Effector memory CD8-positive, alpha-beta T cell (primary cell): Measurements from ENCODE around the gene DCAF5.
A peak's percentile ranks its signal among the peaks of the same experiment; 100 is the strongest.
"Not testable (repeated sequence)": the region's sequence is repeated elsewhere in the genome, so short reads cannot be mapped to it uniquely, and the experiment has no call there.

Source experiments
- ATAC-seq: fragments of 150-1000 bp; cut with Tn5 transposase; replicated peaks from 2 replicates; pipeline ENCODE4 v1.10.0; 2021; ENCODE audit warnings: mild to moderate bottlenecking, moderate library complexity
- DNase-seq, 3 experiments: peaks; one replicate each; pipeline ENCODE4 v3.0.0; 2021
- H3K27ac Mint-ChIP-seq, 2 donors: one replicate each; pipeline ENCODE4 v1.8.0; 2022; ENCODE audit warnings: mild to moderate bottlenecking in 2 of 2, mixed read lengths in 2 of 2, moderate library complexity in 2 of 2
- H3K27me3 Mint-ChIP-seq, 2 donors: one replicate each; pipeline ENCODE4 v1.8.0; 2022; ENCODE audit warnings: mixed read lengths in 2 of 2
- H3K36me3 Mint-ChIP-seq: one replicate; pipeline ENCODE4 v1.8.0; 2022; ENCODE audit warnings: mild to moderate bottlenecking, moderate library complexity, mixed read lengths; ENCODE audit not compliant: insufficient read depth
- H3K4me1 Mint-ChIP-seq, 2 donors: one replicate each; pipeline ENCODE4 v1.8.0; 2022; ENCODE audit warnings: low read depth in 2 of 2, mixed read lengths in 2 of 2
- H3K4me3 Mint-ChIP-seq, 2 donors: one replicate each; pipeline ENCODE4 v1.8.0; 2022; ENCODE audit warnings: mild to moderate bottlenecking in 2 of 2, mixed read lengths in 2 of 2, moderate library complexity in 2 of 2
- H3K9me3 Mint-ChIP-seq, 2 donors: one replicate each; pipeline ENCODE4 v1.8.0; 2022; ENCODE audit warnings: mixed read lengths in 2 of 2
- total RNA-seq, 9 experiments: gene quantifications; one replicate each; lab custom pipeline; 2026; lab: John Stamatoyannopoulos, UW

The DCAF5 gene, protein sequence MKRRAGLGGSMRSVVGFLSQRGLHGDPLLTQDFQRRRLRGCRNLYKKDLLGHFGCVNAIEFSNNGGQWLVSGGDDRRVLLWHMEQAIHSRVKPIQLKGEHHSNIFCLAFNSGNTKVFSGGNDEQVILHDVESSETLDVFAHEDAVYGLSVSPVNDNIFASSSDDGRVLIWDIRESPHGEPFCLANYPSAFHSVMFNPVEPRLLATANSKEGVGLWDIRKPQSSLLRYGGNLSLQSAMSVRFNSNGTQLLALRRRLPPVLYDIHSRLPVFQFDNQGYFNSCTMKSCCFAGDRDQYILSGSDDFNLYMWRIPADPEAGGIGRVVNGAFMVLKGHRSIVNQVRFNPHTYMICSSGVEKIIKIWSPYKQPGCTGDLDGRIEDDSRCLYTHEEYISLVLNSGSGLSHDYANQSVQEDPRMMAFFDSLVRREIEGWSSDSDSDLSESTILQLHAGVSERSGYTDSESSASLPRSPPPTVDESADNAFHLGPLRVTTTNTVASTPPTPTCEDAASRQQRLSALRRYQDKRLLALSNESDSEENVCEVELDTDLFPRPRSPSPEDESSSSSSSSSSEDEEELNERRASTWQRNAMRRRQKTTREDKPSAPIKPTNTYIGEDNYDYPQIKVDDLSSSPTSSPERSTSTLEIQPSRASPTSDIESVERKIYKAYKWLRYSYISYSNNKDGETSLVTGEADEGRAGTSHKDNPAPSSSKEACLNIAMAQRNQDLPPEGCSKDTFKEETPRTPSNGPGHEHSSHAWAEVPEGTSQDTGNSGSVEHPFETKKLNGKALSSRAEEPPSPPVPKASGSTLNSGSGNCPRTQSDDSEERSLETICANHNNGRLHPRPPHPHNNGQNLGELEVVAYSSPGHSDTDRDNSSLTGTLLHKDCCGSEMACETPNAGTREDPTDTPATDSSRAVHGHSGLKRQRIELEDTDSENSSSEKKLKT
- total RNA-seq, result 52.3 to 121 (median 103) reads per million in 9 experiments

DNA sequence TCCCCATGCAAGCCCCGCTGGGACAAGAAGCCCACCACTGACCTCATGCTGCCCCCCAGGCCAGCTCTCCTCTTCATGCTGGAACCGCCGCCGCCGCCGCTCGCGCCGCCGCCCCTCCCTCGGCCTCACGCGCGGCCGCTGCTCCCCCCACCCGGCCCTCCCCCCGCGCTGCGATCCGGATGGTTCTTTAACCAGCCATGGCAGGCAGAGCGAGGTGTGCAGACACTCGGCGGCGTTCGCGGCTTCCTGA is at the start of gene DCAF5:
Gene DCAF5, minus strand, starts transcription at position 218 of the 250 bp plus-strand sequence. Its CDS starts 141 bp downstream, at position 77.
- DNase-seq (peak in 2 of 3 experiments; percentile 88 to 89), ATAC-seq (peak; percentile 93)
- Mint-ChIP-seq H3K4me3 (peak within 1 kb of the TSS; percentile 96), H3K27me3 (no peaks in the 10 kb centered on the region), H3K27ac (peak within 1 kb of the TSS; percentile 93 to 96), H3K4me1 (peaks cover 24 to 38% of the 10 kb centered on the region in 2 donors), H3K9me3 (no peaks in the 10 kb centered on the region), H3K36me3 (peaks cover 28% of the 10 kb centered on the region)

DNA sequence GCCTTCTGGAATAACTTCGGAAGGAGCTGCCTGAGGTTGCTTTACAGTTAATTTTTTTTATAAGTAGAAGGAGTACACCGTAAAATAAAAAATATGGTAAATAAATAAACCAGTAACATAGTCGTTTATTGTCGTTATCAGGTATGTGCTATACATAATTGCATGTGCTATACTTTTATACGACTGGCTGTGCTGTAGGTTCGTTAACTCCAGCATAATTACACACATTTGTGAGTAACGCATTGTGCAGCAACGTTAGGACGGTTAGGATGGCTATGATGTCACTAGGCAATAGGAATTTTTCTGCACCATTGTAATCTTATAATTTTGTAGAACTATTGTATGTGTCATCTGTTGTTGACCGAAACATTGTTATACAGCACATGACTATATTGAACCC is 46.9 kb upstream of the DCAF5 start:
- Mint-ChIP-seq H3K36me3 (no peaks in the 10 kb centered on the region), H3K4me1 (peaks cover 2 to 4% of the 10 kb centered on the region in 2 donors)
- no peak for ATAC-seq

DNA sequence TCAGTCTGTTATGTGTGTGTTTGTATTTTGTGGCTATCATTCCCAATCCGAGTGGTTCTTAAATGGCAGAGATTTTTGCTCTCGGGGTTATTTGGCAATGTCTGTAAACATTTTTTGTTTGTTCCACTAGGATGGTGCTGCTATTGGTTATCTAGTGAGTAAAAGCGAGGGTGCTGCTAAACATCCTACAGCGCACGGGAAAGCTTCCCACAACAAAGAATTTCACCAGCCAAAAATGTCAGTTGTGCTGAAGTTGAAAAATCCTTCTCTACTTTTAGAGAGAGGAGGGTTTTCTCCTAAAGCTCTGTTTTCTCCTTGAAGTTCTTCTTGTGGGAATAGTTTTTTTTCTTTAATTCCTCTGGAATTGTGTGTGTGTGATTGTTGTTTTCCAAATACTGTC is 40.8 kb upstream of the DCAF5 start:
- Mint-ChIP-seq H3K27ac (no peak overlapping the region), H3K4me1 (peaks cover 11 to 27% of the 10 kb centered on the region in 2 donors), H3K36me3 (peaks cover 2% of the 10 kb centered on the region), H3K9me3 (no peaks in the 10 kb centered on the region), H3K4me3 (no peak overlapping the region), H3K27me3 (no peaks in the 10 kb centered on the region)
- ATAC-seq (no peak), DNase-seq (no peak)

More for the DNA sequence above, 46.9 kb upstream of the DCAF5 start:
- H3K27ac Mint-ChIP-seq, result no peak overlapping the region
- H3K4me3 Mint-ChIP-seq, result no peak overlapping the region
- no peak for DNase-seq
- no peaks in the 10 kb centered on the region for H3K27me3 Mint-ChIP-seq
- no peaks in the 10 kb centered on the region for H3K9me3 Mint-ChIP-seq

DNA sequence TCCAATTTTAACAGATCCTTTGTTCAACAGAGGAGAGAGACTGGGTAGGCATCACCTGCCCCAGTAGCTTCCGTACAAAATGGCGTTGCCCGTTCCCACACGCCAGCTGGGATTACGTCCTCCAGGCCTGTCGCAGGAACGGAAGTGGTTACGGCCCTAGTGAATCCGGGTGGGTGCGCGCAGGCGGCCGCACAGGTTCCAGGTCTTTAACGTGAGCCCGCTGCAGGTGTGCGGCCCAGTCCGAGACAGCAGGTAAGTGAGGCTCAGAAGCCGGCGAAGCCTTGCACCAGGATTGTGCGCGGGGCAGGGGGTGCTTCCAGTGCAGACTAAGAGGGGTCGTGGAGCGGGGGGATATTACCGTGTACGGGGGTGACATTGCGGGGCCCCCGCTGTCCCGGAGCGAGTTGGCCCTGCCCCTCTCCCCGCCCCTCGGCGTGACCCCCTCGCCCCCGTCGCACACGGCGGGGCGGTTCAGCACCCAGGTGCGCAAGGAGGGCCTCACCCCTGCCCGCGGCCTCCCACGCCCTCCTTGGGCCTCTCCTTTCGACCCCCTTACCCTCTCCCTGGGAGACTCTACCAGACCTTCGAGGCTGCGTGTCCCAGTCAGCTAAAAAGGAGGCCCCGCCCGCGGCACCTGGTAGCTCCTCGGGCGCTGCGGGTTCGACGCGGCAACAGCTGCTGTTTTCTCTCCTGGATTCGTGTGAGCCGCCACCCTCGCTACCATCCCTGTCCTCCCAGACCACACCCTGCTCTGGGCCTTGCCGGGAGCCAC is 38.6 kb upstream of the DCAF5 start, which contains the start of gene EXD2:
Gene EXD2, plus strand, starts transcription at position 159 of the 772 bp plus-strand sequence. CDS start 17,973 bp downstream, outside the sequence.
- DNase-seq (peak; percentile 36 to 40 (median 37)), ATAC-seq (peak; percentile 77)
- no peaks in the 10 kb centered on the region for H3K9me3 Mint-ChIP-seq
- peak within 1 kb of the TSS; percentile 91 to 95 for H3K27ac Mint-ChIP-seq
- H3K27me3 Mint-ChIP-seq, result no peaks in the 10 kb centered on the region
- peaks cover 2% of the 10 kb centered on the region for H3K36me3 Mint-ChIP-seq
- peaks cover 9 to 23% of the 10 kb centered on the region in 2 donors for H3K4me1 Mint-ChIP-seq
- peak within 1 kb of the TSS; percentile 95 for H3K4me3 Mint-ChIP-seq

DNA sequence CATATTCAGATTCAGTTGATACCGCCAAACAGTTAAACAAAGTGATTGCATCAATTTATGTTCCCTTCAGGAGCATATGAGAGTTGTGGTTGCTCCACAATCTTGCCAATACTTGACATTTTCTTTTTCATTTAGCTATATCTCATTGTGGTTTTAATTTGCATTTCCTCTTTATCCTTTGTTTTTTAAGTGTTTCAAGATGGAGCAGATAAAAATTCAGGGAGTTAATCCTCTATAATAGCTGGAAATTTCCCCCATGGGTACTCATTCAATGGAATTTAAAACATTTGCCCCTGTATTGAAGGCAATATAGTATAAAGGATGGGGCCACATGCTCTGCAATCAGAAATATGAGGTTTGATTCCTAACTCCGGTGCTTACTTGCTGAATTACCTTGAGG is 37.3 kb upstream of the DCAF5 start:
- Mint-ChIP-seq H3K4me3 (peak overlapping the region; percentile 95), H3K4me1 (peaks cover 9 to 23% of the 10 kb centered on the region in 2 donors), H3K27me3 (no peaks in the 10 kb centered on the region), H3K9me3 (no peaks in the 10 kb centered on the region), H3K27ac (peak overlapping the region in 1 of 2 donors; percentile 95), H3K36me3 (peaks cover 2% of the 10 kb centered on the region)
- ATAC-seq, result no peak
- DNase-seq, result no peak

DNA sequence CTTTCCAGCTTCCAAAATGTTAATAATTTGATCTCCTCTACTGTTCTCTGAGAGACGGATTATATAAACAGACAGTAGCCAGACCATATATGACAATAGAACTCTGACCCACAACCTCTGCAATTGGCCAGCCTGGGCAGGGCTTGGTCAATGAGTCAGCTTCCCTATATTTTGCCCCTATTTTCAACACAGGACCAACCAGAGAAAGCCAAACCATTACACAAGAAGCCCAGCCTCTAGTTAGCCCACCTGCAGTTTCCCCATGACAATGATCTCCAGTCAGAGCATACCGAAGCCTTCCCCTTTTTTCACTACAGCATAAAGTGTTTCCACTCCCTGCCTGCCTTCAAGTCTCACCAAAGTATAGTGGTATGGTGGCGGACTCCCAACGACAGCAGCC is 30.8 kb upstream of the DCAF5 start:
- ATAC-seq (no peak), DNase-seq (no peak)
- Mint-ChIP-seq H3K36me3 (no peaks in the 10 kb centered on the region), H3K4me1 (no peaks in the 10 kb centered on the region), H3K9me3 (no peaks in the 10 kb centered on the region), H3K27ac (no peak overlapping the region), H3K4me3 (no peak overlapping the region), H3K27me3 (peaks cover 14 to 26% of the 10 kb centered on the region in 2 donors)

DNA sequence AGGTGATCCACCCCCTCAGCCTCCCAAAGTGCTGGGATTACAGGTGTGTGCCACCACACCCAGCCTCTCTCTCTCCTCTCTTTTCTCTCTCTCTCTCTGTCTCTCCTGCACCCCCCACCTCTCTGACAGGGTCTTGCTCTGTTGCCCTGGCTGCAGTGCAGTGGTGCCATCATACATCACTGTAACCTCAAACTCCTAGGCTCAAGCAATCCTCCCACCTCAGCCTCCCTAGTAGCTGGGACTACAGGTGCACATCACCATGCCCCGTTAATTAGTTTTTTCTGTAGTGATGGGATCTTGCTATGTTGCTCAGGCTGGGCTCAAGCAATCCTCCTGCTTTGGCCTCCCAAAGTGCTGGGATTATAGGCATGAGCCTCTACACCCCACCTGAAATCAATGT is 29.7 kb upstream of the DCAF5 start:
- H3K36me3 Mint-ChIP-seq, DNase-seq, H3K27ac Mint-ChIP-seq, H3K4me1 Mint-ChIP-seq, ATAC-seq, H3K4me3 Mint-ChIP-seq, H3K9me3 Mint-ChIP-seq: not testable (repeated sequence)
- peaks cover 14 to 26% of the 10 kb centered on the region in 2 donors for H3K27me3 Mint-ChIP-seq

DNA sequence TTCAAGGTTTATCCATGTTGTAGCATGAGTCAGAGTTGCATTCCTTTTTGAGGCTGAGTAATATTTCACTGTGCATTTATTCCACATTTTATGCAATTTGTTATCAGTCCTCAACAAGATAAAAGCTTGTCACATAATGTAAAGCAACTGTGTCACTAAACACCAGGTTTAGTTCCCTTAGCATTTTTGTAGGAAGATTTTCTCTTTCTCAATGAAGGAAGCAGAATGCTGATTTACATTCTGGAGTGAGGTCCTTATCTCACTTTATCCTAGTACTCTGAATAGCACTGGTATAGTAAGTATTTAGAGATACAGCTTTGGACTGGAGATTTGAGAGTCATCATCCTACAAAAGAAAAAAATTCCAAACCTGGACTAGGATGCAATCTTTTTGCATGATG is 28.6 kb upstream of the DCAF5 start:
- no peak overlapping the region for H3K4me3 Mint-ChIP-seq
- no peak overlapping the region for H3K27ac Mint-ChIP-seq
- H3K9me3 Mint-ChIP-seq, result no peaks in the 10 kb centered on the region
- no peak for ATAC-seq
- DNase-seq, result no peak
- H3K27me3 Mint-ChIP-seq, result peaks cover 21 to 33% of the 10 kb centered on the region in 2 donors
- H3K4me1 Mint-ChIP-seq, result no peaks in the 10 kb centered on the region
- H3K36me3 Mint-ChIP-seq, result no peaks in the 10 kb centered on the region

DNA sequence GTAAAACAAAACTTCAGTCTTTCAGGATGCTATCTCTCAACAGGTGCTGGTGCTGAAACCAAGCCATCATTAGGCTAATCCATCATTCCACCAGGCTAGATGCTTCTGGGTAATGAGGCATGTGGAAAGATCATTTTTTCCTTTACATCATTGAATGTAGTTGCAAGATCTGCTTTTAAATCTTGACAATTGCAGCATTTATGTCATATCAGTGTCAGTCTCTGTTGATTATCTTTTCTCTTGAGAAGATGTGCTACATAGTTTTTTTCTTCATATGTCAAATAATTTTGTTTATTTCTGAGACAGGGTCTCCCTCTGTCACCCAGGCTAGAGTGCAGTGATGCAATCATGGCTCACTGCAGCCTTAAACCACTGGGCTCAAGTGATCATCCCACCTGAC is 22.2 kb upstream of the DCAF5 start:
- Mint-ChIP-seq H3K27ac (no peak overlapping the region), H3K4me1 (no peaks in the 10 kb centered on the region), H3K4me3 (no peak overlapping the region), H3K36me3 (no peaks in the 10 kb centered on the region), H3K27me3 (peaks cover 8 to 12% of the 10 kb centered on the region in 2 donors), H3K9me3 (no peaks in the 10 kb centered on the region)
- ATAC-seq (no peak), DNase-seq (no peak)

DNA sequence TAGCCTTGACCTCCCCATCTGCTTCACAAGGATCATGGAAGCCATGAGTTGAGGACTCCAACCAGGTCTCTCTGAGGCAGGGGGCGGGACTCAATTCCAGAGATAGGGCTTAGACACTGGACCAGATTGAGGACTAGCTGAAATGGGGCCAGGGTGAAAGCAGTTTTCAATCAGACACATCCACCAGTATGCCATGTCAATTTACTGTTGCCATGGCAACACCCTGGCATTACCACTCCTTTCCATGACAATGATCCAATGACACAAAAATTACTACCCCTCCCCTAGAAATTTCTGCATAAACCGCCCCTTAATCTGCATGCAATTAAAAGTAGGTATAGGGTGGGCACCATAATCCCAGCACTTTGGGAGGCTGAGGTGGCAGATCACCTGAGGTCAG is 18.6 kb upstream of the DCAF5 start:
- no peak overlapping the region for H3K4me3 Mint-ChIP-seq
- H3K9me3 Mint-ChIP-seq, result no peaks in the 10 kb centered on the region
- ATAC-seq, result no peak
- H3K27me3 Mint-ChIP-seq, result peaks cover 0 to 5% of the 10 kb centered on the region in 2 donors
- H3K36me3 Mint-ChIP-seq, result no peaks in the 10 kb centered on the region
- no peak overlapping the region for H3K27ac Mint-ChIP-seq
- DNase-seq, result no peak
- no peaks in the 10 kb centered on the region for H3K4me1 Mint-ChIP-seq

DNA sequence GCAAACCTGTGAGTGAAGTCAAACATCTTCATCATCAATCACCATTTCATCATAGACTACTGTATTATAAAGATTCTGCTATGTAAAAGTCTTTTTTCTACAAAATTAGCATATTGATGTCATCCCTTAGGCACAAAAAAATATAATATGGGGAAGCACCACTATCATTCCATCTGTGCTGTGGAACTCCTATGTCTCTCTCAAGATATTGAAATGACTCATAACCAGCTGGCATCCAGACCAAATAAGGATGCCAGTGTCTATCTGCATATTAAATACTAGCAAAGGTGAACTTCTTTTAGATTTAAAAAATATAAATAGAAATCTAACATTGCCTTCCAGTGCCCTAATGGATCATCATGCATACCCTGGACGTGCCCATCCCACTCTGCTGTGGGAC is 17.9 kb upstream of the DCAF5 start:
- peaks cover 0 to 5% of the 10 kb centered on the region in 2 donors for H3K27me3 Mint-ChIP-seq
- H3K27ac Mint-ChIP-seq, result no peak overlapping the region
- ATAC-seq (no peak), DNase-seq (no peak)
- H3K4me3 Mint-ChIP-seq, result no peak overlapping the region
- H3K4me1 Mint-ChIP-seq, result no peaks in the 10 kb centered on the region
- no peaks in the 10 kb centered on the region for H3K36me3 Mint-ChIP-seq
- peaks cover 0 to 1% of the 10 kb centered on the region in 2 donors for H3K9me3 Mint-ChIP-seq

DNA sequence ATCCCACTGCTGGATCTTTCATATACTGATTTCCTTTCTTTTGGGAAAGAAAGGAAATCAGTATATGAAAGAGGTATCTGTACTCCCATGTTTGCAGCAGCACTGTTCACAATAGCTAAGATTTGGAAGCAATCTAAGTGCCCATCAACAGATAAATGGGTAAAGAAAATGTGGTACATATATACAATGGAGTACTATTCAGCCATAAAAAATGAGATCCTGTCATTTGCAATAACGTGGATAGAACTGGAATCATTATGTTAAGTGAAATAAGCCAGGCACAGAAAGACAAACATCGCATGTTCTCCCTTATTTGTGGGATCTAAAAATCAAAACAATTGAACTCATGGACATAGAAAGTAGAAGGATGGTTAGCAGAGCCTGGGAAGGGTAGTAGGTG is 12.9 kb upstream of the DCAF5 start:
- H3K9me3 Mint-ChIP-seq, H3K36me3 Mint-ChIP-seq, H3K27ac Mint-ChIP-seq, H3K4me3 Mint-ChIP-seq, ATAC-seq, DNase-seq, H3K4me1 Mint-ChIP-seq: not testable (repeated sequence)
- H3K27me3 Mint-ChIP-seq, result peaks cover 28 to 45% of the 10 kb centered on the region in 2 donors

DNA sequence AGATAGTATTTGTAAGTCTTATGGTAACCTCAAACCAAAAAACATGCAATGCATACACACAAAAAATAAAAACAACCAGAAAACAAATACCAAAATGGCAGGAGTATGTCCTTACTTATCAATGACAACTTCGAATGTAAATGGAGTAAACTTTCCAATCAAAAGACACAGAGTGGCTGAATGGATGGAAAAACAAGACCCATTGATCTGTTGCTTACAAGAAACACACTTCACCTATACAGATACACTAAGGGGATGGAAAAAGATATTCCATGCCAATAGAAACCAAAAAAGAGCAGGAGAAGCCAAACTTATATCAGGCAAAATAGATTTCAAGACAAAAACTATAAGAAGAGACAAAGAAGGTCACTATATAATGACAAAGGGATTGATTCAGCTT is 8.7 kb upstream of the DCAF5 start:
- no peak overlapping the region for H3K4me3 Mint-ChIP-seq
- H3K4me1 Mint-ChIP-seq, result no peaks in the 10 kb centered on the region
- DNase-seq (no peak), ATAC-seq (no peak)
- H3K9me3 Mint-ChIP-seq, result peaks cover 6 to 7% of the 10 kb centered on the region in 2 donors
- H3K36me3 Mint-ChIP-seq, result no peaks in the 10 kb centered on the region
- H3K27me3 Mint-ChIP-seq, result peaks cover 37 to 56% of the 10 kb centered on the region in 2 donors
- no peak overlapping the region for H3K27ac Mint-ChIP-seq
